ENCODE measurements around the gene ARL2BP. TPM values are rescaled to one million over a fixed set of nuclear protein-coding genes. Genes with fewer than 3 reads are reported as not detected.
"Not testable (repeated sequence)": the region's sequence is repeated elsewhere in the genome, so short reads cannot be mapped to it uniquely, and the experiment has no call there.

The ARL2BP gene
- total RNA-seq, 1 donor from 2014 or later: 46.7 TPM

GRCh38 chr16:57270221-57271062, 25.4 kb downstream of the ARL2BP start:
- no peak for TF ChIP-seq CTCF (IDR thresholded peaks at IDR 0.05; ENCODE audit: unreplicated experiment)
- Mint-ChIP-seq H3K4me1 (ENCODE audit: unreplicated experiment) (peaks cover 5% of the 10 kb centered on the region), H3K27me3 (ENCODE audit: unreplicated experiment) (peaks cover 6% of the 10 kb centered on the region), H3K9me3 (ENCODE audit: unreplicated experiment) (no peaks in the 10 kb centered on the region), H3K4me3 (ENCODE audit: unreplicated experiment) (no peak overlapping the region), H3K36me3 (ENCODE audit: low read depth, unreplicated experiment) (no peaks in the 10 kb centered on the region), H3K27ac (ENCODE audit: unreplicated experiment) (no peak overlapping the region)
- DNase-seq (ENCODE audit: low spot score): no peak

GRCh38 chr16:57271063-57271345, 25.9 kb downstream of the ARL2BP start:
- no peak for TF ChIP-seq CTCF (IDR thresholded peaks at IDR 0.05; ENCODE audit: unreplicated experiment)
- Mint-ChIP-seq H3K4me1 (ENCODE audit: unreplicated experiment) (peaks cover 5% of the 10 kb centered on the region), H3K4me3 (ENCODE audit: unreplicated experiment) (no peak overlapping the region), H3K27ac (ENCODE audit: unreplicated experiment) (no peak overlapping the region), H3K9me3 (ENCODE audit: unreplicated experiment) (no peaks in the 10 kb centered on the region), H3K36me3 (ENCODE audit: low read depth, unreplicated experiment) (no peaks in the 10 kb centered on the region), H3K27me3 (ENCODE audit: unreplicated experiment) (peaks cover 6% of the 10 kb centered on the region)
- no peak for DNase-seq (ENCODE audit: low spot score)

- peaks cover 4% of the 10 kb centered on the region for H3K27me3 Mint-ChIP-seq (ENCODE audit: unreplicated experiment)
- H3K27ac Mint-ChIP-seq (ENCODE audit: unreplicated experiment): no peak overlapping the region
- H3K4me1 Mint-ChIP-seq (ENCODE audit: unreplicated experiment): no peaks in the 10 kb centered on the region
- H3K36me3 Mint-ChIP-seq (ENCODE audit: low read depth, unreplicated experiment): no peaks in the 10 kb centered on the region
- no peak overlapping the region for H3K4me3 Mint-ChIP-seq (ENCODE audit: unreplicated experiment)
- DNase-seq (ENCODE audit: low spot score): no peak
- no peak for TF ChIP-seq CTCF (IDR thresholded peaks at IDR 0.05; ENCODE audit: unreplicated experiment)
- no peaks in the 10 kb centered on the region for H3K9me3 Mint-ChIP-seq (ENCODE audit: unreplicated experiment)
Measured at GRCh38 chr16:57271867-57272495, 26.9 kb downstream of the ARL2BP start.

- TF ChIP-seq CTCF (IDR thresholded peaks at IDR 0.05; ENCODE audit: unreplicated experiment): no peak
- H3K27me3 Mint-ChIP-seq (ENCODE audit: unreplicated experiment): peaks cover 6% of the 10 kb centered on the region
- H3K4me3 Mint-ChIP-seq (ENCODE audit: unreplicated experiment): no peak overlapping the region
- H3K4me1 Mint-ChIP-seq (ENCODE audit: unreplicated experiment): no peaks in the 10 kb centered on the region
- H3K27ac Mint-ChIP-seq (ENCODE audit: unreplicated experiment): no peak overlapping the region
- DNase-seq (ENCODE audit: low spot score): no peak
- H3K9me3 Mint-ChIP-seq (ENCODE audit: unreplicated experiment): no peaks in the 10 kb centered on the region
- no peaks in the 10 kb centered on the region for H3K36me3 Mint-ChIP-seq (ENCODE audit: low read depth, unreplicated experiment)
Measured at GRCh38 chr16:57273359-57273758, 28.3 kb downstream of the ARL2BP start.

GRCh38 chr16:57273826-57274225, 28.8 kb downstream of the ARL2BP start:
- no peak for DNase-seq (ENCODE audit: low spot score)
- Mint-ChIP-seq H3K27me3 (ENCODE audit: unreplicated experiment) (peaks cover 6% of the 10 kb centered on the region), H3K27ac (ENCODE audit: unreplicated experiment) (no peak overlapping the region), H3K36me3 (ENCODE audit: low read depth, unreplicated experiment) (no peaks in the 10 kb centered on the region), H3K4me3 (ENCODE audit: unreplicated experiment) (no peak overlapping the region), H3K9me3 (ENCODE audit: unreplicated experiment) (no peaks in the 10 kb centered on the region), H3K4me1 (ENCODE audit: unreplicated experiment) (no peaks in the 10 kb centered on the region)
- no peak for TF ChIP-seq CTCF (IDR thresholded peaks at IDR 0.05; ENCODE audit: unreplicated experiment)

GRCh38 chr16:57275946-57276345, 30.9 kb downstream of the ARL2BP start:
- H3K4me3 Mint-ChIP-seq (ENCODE audit: unreplicated experiment): not testable (repeated sequence)

More at GRCh38 chr16:57275946-57276345, 30.9 kb downstream of the ARL2BP start:
- not testable (repeated sequence) for H3K36me3 Mint-ChIP-seq (ENCODE audit: low read depth, unreplicated experiment); DNase-seq (ENCODE audit: low spot score); H3K27ac Mint-ChIP-seq (ENCODE audit: unreplicated experiment); H3K4me1 Mint-ChIP-seq (ENCODE audit: unreplicated experiment); H3K27me3 Mint-ChIP-seq (ENCODE audit: unreplicated experiment); H3K9me3 Mint-ChIP-seq (ENCODE audit: unreplicated experiment)
